Activated T-cell treated with anti-CD3 and anti-CD28 coated beads for 1 hour (primary cell): Measurements from ENCODE around the gene TMX1.

Source experiments
- DNase-seq: peaks from one replicate; pipeline ENCODE4 v3.0.0-alpha.2; 2020; ENCODE audit warnings: low read depth

TMX1 gene

GRCh38 chr14:51293149-51293911, 53.3 kb downstream of the TMX1 start:
- DNase-seq, result no peak

- no peak for DNase-seq
These were observed 53.9 kb downstream of the TMX1 start for GRCh38 chr14:51293912-51294389.

GRCh38 chr14:51294951-51295525, 55.0 kb downstream of the TMX1 start:
- DNase-seq, result no peak

GRCh38 chr14:51295646-51296263, 55.7 kb downstream of the TMX1 start:
- DNase-seq, result no peak

- DNase-seq, result no peak
These were observed 57.0 kb downstream of the TMX1 start for GRCh38 chr14:51297066-51297465.

GRCh38 chr14:51298895-51299294, 58.8 kb downstream of the TMX1 start:
- DNase-seq, result no peak

- no peak for DNase-seq
These were observed 62.4 kb downstream of the TMX1 start for GRCh38 chr14:51302295-51303030.

- no peak for DNase-seq
These were observed 64.4 kb downstream of the TMX1 start for GRCh38 chr14:51304438-51304837.

GRCh38 chr14:51304941-51305340, 64.9 kb downstream of the TMX1 start:
- no peak for DNase-seq

- no peak for DNase-seq
These were observed 65.7 kb downstream of the TMX1 start for GRCh38 chr14:51305751-51306150.
